Thyroid gland (tissue), 4 donors: ENCODE results near the gene LYVE1. TPM values are rescaled to one million over a fixed set of nuclear protein-coding genes. Genes with fewer than 3 reads are reported as not detected.

Source experiments
- DNase-seq, 2 donors: peaks; one replicate each; pipeline ENCODE4 v3.0.0-alpha.2; 2019
- H3K27ac ChIP-seq, 3 donors: fragments of 200-600 bp; sonication (generic); 1 replicate in 2 of 3; 2 replicates in 1 of 3; pipeline ENCODE4 v1.5.1; 2016 to 2019; ENCODE audit warnings: mild to moderate bottlenecking in 1 of 3, moderate library complexity in 1 of 3
- H3K27me3 ChIP-seq: fragments of 200-600 bp; sonication (generic); one replicate; pipeline ENCODE4 v1.5.1; 2019
- H3K36me3 ChIP-seq, 2 donors: fragments of 200-600 bp; sonication (generic); one replicate each; pipeline ENCODE4 v1.5.1; 2016 to 2019
- H3K4me1 ChIP-seq, 2 donors: fragments of 200-600 bp; sonication (generic); one replicate each; pipeline ENCODE4 v1.5.1; 2017 to 2019
- H3K4me3 ChIP-seq, 3 donors: fragments of 200-600 bp; sonication (generic); replicated peaks in 1 of 3; 1 replicate in 2 of 3; 2 replicates in 1 of 3; pipeline ENCODE4 v1.5.1; 2016; ENCODE audit warnings: mild to moderate bottlenecking in 1 of 3
- H3K9me3 ChIP-seq: fragments of 200-600 bp; sonication (generic); one replicate; pipeline ENCODE4 v1.5.1; 2017
- CTCF ChIP-seq, 6 experiments: fragments of 200-600 bp in 3 of 6; fragments of 450-650 bp in 3 of 6; sonication (generic) in 3 of 6; IDR thresholded peaks; one replicate each; pipeline ENCODE4 v1.5.1; 2016 to 2019; ENCODE audit warnings: antibody characterized with exemption in 6 of 6, mild to moderate bottlenecking in 2 of 6, inconsistent platforms in 1 of 6, moderate library complexity in 1 of 6
- POLR2A ChIP-seq, 2 donors: fragments of 450-650 bp; IDR thresholded peaks; one replicate each; pipeline ENCODE4 v1.6.1; 2017; ENCODE audit warnings: antibody characterized with exemption in 2 of 2, mild to moderate bottlenecking in 2 of 2, moderate library complexity in 1 of 2
- WGBS, 2 donors: methylation state at CpG; one replicate each; pipeline ENCODE4 v1.1.5; 2017; 5-methylcytosine and 5-hydroxymethylcytosine counted together
- intact Hi-C: fragments of 100-400 bp; cut with DNase I; formaldehyde crosslinking; loops from one replicate; pipeline ENCODE4 v1.15.1; 2023
- total RNA-seq, 4 donors: library from RNA; depleted of rRNA; stranded (reverse); fragments of >200 nt; gene quantifications; one replicate each; pipeline ENCODE4 v1.2.3, GENCODE V29; 2016

The LYVE1 gene
- 100 to 1,000 TPM in 1 of 4 donors, 10 to 100 TPM in 3; 27.2 to 185 (median 73.5) TPM for total RNA-seq

DNA sequence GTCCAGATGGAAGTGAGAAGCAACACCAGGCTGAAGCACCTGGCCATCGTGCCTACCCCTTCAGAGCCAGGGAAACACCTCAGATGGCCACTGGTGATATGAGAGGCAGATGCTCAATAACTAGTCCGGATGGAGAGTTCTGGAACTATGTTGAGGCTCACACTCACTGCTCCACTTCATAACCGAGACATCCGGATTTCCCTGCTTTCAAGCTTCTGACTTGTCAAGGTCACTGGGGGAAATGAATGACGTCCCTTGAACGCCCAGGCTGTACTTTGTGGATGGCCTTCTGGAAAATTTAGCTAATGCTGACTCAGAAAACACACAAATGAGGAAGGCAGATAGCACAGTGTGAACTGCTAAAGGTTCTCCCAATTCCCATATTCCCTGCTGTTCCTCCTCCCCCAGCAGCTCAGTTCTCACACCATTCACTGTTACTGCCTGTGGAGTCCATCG, at the start of gene LYVE1:
Gene LYVE1 (minus strand): TSS at position 180 of the 456 bp plus-strand sequence. CDS start 133 bp downstream, at position 47.
- 65 to 79% methylated on average over 7 of the region's 7 CpGs for WGBS, 2 donors
- H3K27me3 ChIP-seq: no peaks in the 10 kb centered on the region
- H3K4me1 ChIP-seq: no peaks in the 10 kb centered on the region
- no peaks in the 10 kb centered on the region for H3K9me3 ChIP-seq
- TF ChIP-seq POLR2A (IDR thresholded peaks at IDR 0.05): peak in 1 of 2 donors; percentile 34
- no peak for TF ChIP-seq CTCF (IDR thresholded peaks at IDR 0.05)
- H3K36me3 ChIP-seq: no peaks in the 10 kb centered on the region
- H3K4me3 ChIP-seq: no peak within 1 kb of the TSS
- DNase-seq: peak in 1 of 2 donors; percentile 8
- intact Hi-C loops: no loop called here
- H3K27ac ChIP-seq: peak within 1 kb of the TSS in 2 of 3 donors; percentile 15 to 48

DNA sequence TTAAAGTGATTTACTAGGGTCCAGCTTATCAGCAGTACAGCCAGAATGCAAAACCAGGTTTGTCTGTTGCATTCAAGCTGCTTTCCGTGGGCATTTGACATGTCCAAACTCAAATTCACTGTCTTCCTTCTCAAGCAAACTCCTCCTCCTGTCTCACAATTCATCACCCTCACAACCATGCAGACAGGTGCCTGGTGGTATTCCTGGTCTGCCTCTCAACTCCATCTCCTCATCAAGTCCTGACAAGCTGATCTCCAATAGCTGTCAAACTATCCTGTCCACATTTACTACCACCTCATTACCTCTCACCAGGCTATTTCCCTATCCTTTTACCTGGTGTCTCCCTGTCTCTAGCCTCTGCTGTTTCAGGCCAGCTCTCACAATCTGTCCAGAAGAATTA, 49.1 kb upstream of the LYVE1 start:
- Histone ChIP-seq H3K27ac (no peak overlapping the region), H3K9me3 (no peaks in the 10 kb centered on the region), H3K4me3 (no peak overlapping the region), H3K27me3 (no peaks in the 10 kb centered on the region), H3K36me3 (no peaks in the 10 kb centered on the region), H3K4me1 (no peaks in the 10 kb centered on the region)
- no peak for TF ChIP-seq CTCF (IDR thresholded peaks at IDR 0.05)
- no peak for TF ChIP-seq POLR2A (IDR thresholded peaks at IDR 0.05)
- WGBS, 2 donors: 76 to 77% methylated on average over 1 of the region's 1 CpG
- intact Hi-C loops: no loop called here
- DNase-seq: no peak

DNA sequence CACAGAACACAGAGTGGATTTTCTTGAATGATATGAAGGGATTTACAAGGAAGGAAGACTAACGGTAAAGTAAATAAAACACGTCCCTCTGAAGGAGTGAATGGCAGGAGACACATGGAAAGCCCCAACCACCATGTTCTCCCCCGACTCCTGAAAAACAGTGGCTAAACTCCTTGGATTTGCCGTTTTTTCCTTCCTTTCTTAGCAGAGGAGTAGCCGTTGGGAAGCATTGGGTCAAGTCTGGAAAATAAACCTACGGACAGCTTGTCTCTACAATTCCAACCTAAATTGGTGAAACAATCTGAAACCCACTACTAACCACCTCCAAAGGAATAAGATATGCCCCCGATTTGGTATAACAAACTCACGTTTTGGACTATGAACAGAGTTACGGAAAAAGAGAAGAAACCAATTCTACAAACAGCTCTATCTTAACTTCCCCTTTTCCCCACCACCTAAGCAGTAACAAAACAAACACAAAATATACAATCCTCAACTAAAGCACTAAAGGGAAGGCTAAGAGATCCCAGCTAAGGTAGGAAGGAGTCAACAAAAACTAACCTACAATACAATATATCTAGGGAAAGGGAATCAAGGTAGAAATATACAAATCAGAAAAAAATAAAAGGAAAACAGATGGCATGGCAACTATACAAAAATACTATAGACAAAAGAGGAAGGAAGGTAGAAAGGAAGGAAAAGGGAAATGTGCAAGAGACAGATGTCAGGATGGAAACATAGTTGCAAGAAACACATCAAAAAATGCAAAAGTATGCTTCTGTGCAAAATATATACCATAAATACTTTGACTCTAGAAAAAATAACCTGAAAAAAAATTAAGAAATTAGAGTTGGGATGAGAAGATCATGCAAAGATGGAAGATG, 43.8 kb upstream of the LYVE1 start:
- H3K36me3 ChIP-seq: no peaks in the 10 kb centered on the region
- no peaks in the 10 kb centered on the region for H3K27me3 ChIP-seq
- no peaks in the 10 kb centered on the region for H3K9me3 ChIP-seq
- no peak overlapping the region for H3K4me3 ChIP-seq
- no peak overlapping the region for H3K27ac ChIP-seq
- peaks cover 5 to 9% of the 10 kb centered on the region in 2 donors for H3K4me1 ChIP-seq
- TF ChIP-seq POLR2A (IDR thresholded peaks at IDR 0.05) (no peak), CTCF (IDR thresholded peaks at IDR 0.05) (no peak)
- intact Hi-C loops: no loop called here
- WGBS, 2 donors: 82 to 85% methylated on average over 9 of the region's 9 CpGs
- DNase-seq: no peak

DNA sequence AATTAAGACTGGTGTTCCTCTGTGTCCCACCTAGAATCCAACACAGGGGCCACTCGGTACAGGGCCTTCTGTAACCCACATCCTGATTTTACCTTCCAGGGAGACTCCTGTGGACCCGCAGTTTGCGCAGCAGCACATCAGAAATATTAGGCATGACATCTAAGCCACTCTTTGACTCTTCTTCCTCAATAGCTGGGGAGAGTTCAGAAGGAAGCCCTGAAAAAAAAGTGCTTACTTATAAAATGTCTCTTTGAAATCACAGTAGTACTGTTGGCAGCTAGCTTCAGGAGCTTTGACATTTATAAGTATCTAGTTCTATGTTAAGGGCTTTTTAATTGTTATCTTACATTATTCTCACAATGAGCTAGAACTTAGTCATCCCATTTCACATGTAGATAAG, 41.2 kb upstream of the LYVE1 start:
- intact Hi-C loops: no loop called here
- no peaks in the 10 kb centered on the region for H3K9me3 ChIP-seq
- H3K27ac ChIP-seq: no peak overlapping the region
- DNase-seq: no peak
- H3K27me3 ChIP-seq: no peaks in the 10 kb centered on the region
- peaks cover 5 to 17% of the 10 kb centered on the region in 2 donors for H3K4me1 ChIP-seq
- TF ChIP-seq CTCF (IDR thresholded peaks at IDR 0.05) (no peak), POLR2A (IDR thresholded peaks at IDR 0.05) (no peak)
- no peak overlapping the region for H3K4me3 ChIP-seq
- WGBS, 2 donors: 97% methylated on average over 3 of the region's 3 CpGs
- H3K36me3 ChIP-seq: no peaks in the 10 kb centered on the region

DNA sequence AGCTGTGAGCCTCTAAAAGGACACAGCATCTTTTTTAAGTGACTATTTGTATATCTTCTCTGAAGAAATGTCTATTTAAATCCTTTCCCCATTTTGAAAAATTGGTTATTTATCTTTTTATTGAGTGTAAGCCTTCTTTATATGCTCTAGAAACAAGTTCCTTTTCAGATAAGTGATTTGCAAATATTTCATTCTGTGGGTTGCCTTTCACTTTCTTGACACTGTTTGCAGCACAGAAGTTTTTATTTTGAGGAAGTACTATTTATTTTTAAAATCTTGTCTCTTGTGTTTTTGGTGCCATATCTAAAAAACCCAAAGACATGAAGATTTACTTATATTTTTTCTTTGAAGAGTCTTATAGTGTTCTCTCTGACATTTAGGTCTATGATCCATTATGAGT, 40.1 kb upstream of the LYVE1 start:
- Histone ChIP-seq H3K27ac (peak overlapping the region in 1 of 3 donors; percentile 51), H3K36me3 (no peaks in the 10 kb centered on the region)
- intact Hi-C loops: no loop called here

More for the DNA sequence above, 40.1 kb upstream of the LYVE1 start:
- no peak for DNase-seq
- H3K4me3 ChIP-seq: no peak overlapping the region
- H3K4me1 ChIP-seq: peaks cover 5 to 17% of the 10 kb centered on the region in 2 donors
- no peaks in the 10 kb centered on the region for H3K27me3 ChIP-seq
- TF ChIP-seq POLR2A (IDR thresholded peaks at IDR 0.05): no peak
- no peak for TF ChIP-seq CTCF (IDR thresholded peaks at IDR 0.05)
- no peaks in the 10 kb centered on the region for H3K9me3 ChIP-seq
